Neural progenitor cell (in vitro differentiated cells): Measurements from ENCODE around the gene TCF7L2. TPM values are rescaled to one million over a fixed set of nuclear protein-coding genes. Genes with fewer than 3 reads are reported as not detected.

Experiments used
- DNase-seq: peaks from one replicate; pipeline ENCODE4 v3.0.0-alpha.2; 2016; ENCODE audit warnings: low spot score
- H2AFZ ChIP-seq: fragments of 200-600 bp; sonication (generic); replicated peaks from 2 replicates; pipeline ENCODE4 v1.6.1; 2016; ENCODE audit warnings: antibody characterized with exemption
- H3F3A ChIP-seq: fragments of 200-600 bp; sonication (generic); 2 replicates; pipeline ENCODE4 v1.6.1; 2016; ENCODE audit warnings: antibody characterized with exemption, low read depth
- H3K27ac ChIP-seq: fragments of 200-600 bp; sonication (generic); 2 replicates; pipeline ENCODE4 v1.5.1; 2016; ENCODE audit warnings: mild to moderate bottlenecking
- H3K27me3 ChIP-seq: fragments of 200-600 bp; sonication (generic); 2 replicates; pipeline ENCODE4 v1.6.1; 2016; ENCODE audit warnings: mild to moderate bottlenecking, moderate library complexity
- H3K36me3 ChIP-seq: fragments of 200-600 bp; sonication (generic); 2 replicates; pipeline ENCODE4 v1.5.1; 2016
- H3K4me1 ChIP-seq: fragments of 200-600 bp; sonication (generic); 2 replicates; pipeline ENCODE4 v1.6.1; 2016; ENCODE audit warnings: mixed run types
- H3K4me2 ChIP-seq: fragments of 200-600 bp; sonication (generic); 2 replicates; pipeline ENCODE4 v1.6.1; 2016
- H3K4me3 ChIP-seq: fragments of 200-600 bp; sonication (generic); 2 replicates; pipeline ENCODE4 v1.5.1; 2016
- H3K79me2 ChIP-seq: fragments of 200-600 bp; sonication (generic); 2 replicates; pipeline ENCODE4 v1.6.1; 2016; ENCODE audit warnings: low read depth
- H3K9ac ChIP-seq: fragments of 200-600 bp; sonication (generic); 2 replicates; pipeline ENCODE4 v1.6.1; 2016
- H3K9me3 ChIP-seq: fragments of 200-600 bp; sonication (generic); 2 replicates; pipeline ENCODE4 v1.5.1; 2016; ENCODE audit warnings: low read depth
- H4K20me1 ChIP-seq: fragments of 200-600 bp; sonication (generic); 2 replicates; pipeline ENCODE4 v1.6.1; 2016; ENCODE audit warnings: low read depth
- H3K27ac Mint-ChIP-seq: 3 replicates; pipeline ENCODE4 v1.8.0; 2021; ENCODE audit warnings: mixed read lengths
- H3K27me3 Mint-ChIP-seq: 2 replicates; pipeline ENCODE4 v1.8.0; 2022; ENCODE audit warnings: low read depth, mild to moderate bottlenecking, inconsistent platforms, moderate library complexity, mixed read lengths; ENCODE audit not compliant: insufficient read depth
- H3K36me3 Mint-ChIP-seq: 3 replicates; pipeline ENCODE4 v1.8.0; 2021; ENCODE audit warnings: mixed read lengths
- H3K4me1 Mint-ChIP-seq: 3 replicates; pipeline ENCODE4 v1.8.0; 2021; ENCODE audit warnings: mixed read lengths
- H3K4me3 Mint-ChIP-seq: 3 replicates; pipeline ENCODE4 v1.8.0; 2021; ENCODE audit warnings: mild to moderate bottlenecking, moderate library complexity, mixed read lengths
- H3K9me3 Mint-ChIP-seq: 3 replicates; pipeline ENCODE4 v1.8.0; 2020; ENCODE audit warnings: mixed read lengths
- CTCF ChIP-seq: fragments of 200-600 bp; sonication (generic); IDR thresholded peaks from 2 replicates; pipeline ENCODE4 v1.5.1; 2017; ENCODE audit warnings: antibody characterized with exemption, mild to moderate bottlenecking
- EZH2 ChIP-seq: fragments of 200-600 bp; sonication (generic); IDR thresholded peaks from 2 replicates; pipeline ENCODE4 v1.6.1; 2017; ENCODE audit warnings: antibody characterized with exemption, mild to moderate bottlenecking, moderate library complexity
- EZH2phosphoT487 ChIP-seq: fragments of 200-600 bp; sonication (generic); IDR thresholded peaks from 2 replicates; pipeline ENCODE4 v1.6.1; 2017; ENCODE audit warnings: antibody characterized with exemption
- total RNA-seq: library from RNA; depleted of rRNA; stranded (reverse); fragments of >200 nt; gene quantifications from 2 replicates; pipeline ENCODE4 v1.2.3, GENCODE V29; 2015; ENCODE audit warnings: low replicate concordance

The TCF7L2 gene
- total RNA-seq, 1 donor from 2014 or later = 12.3 TPM

- TF ChIP-seq CTCF (no peak), EZH2phosphoT487 (no peak), EZH2 (no peak)
- peaks cover 32% of the 10 kb centered on the region for H3K4me1 Mint-ChIP-seq
- peak overlapping the region; percentile 28 for H3K4me3 ChIP-seq
- H3K4me1 ChIP-seq = peaks cover 84% of the 10 kb centered on the region
- peak; percentile 49 for DNase-seq
- no peak overlapping the region for H3K4me3 Mint-ChIP-seq
- no peaks in the 10 kb centered on the region for H3K36me3 ChIP-seq
- H3K4me2 ChIP-seq = peak overlapping the region; percentile 76
- no peak overlapping the region for H3K27ac Mint-ChIP-seq
- H3K9me3 Mint-ChIP-seq = no peaks in the 10 kb centered on the region
- no peak overlapping the region for H2AFZ ChIP-seq
- H3K9me3 ChIP-seq = no peaks in the 10 kb centered on the region
- peak overlapping the region; percentile 85 for H3K27ac ChIP-seq
- peaks cover 61% of the 10 kb centered on the region for H4K20me1 ChIP-seq
- H3K27me3 ChIP-seq = no peaks in the 10 kb centered on the region
- peaks cover 100% of the 10 kb centered on the region for H3K79me2 ChIP-seq
- no peak overlapping the region for H3K9ac ChIP-seq
- H3F3A ChIP-seq = peaks cover 50% of the 10 kb centered on the region
- no peaks in the 10 kb centered on the region for H3K36me3 Mint-ChIP-seq
- no peaks in the 10 kb centered on the region for H3K27me3 Mint-ChIP-seq
These were observed 109.3 kb downstream of the TCF7L2 start for GRCh38 chr10:113059371-113059780.

GRCh38 chr10:113060201-113061053 lies 110.4 kb downstream of the TCF7L2 start:
- H3K79me2 ChIP-seq = peaks cover 100% of the 10 kb centered on the region
- no peak overlapping the region for H2AFZ ChIP-seq

GRCh38 chr10:113061054-113061430 lies 111.0 kb downstream of the TCF7L2 start:
- Histone ChIP-seq H4K20me1 (peaks cover 76% of the 10 kb centered on the region), H3K27ac (no peak overlapping the region), H3K79me2 (peaks cover 100% of the 10 kb centered on the region), H2AFZ (no peak overlapping the region), H3K4me3 (no peak overlapping the region), H3K9me3 (no peaks in the 10 kb centered on the region), H3K9ac (no peak overlapping the region), H3K4me1 (peaks cover 85% of the 10 kb centered on the region), H3K4me2 (no peak overlapping the region), H3F3A (peaks cover 49% of the 10 kb centered on the region), H3K27me3 (no peaks in the 10 kb centered on the region), H3K36me3 (no peaks in the 10 kb centered on the region)
- no peaks in the 10 kb centered on the region for H3K9me3 Mint-ChIP-seq
- DNase-seq = no peak
- no peaks in the 10 kb centered on the region for H3K36me3 Mint-ChIP-seq
- H3K4me3 Mint-ChIP-seq = no peak overlapping the region
- no peaks in the 10 kb centered on the region for H3K27me3 Mint-ChIP-seq
- H3K4me1 Mint-ChIP-seq = peaks cover 31% of the 10 kb centered on the region
- no peak overlapping the region for H3K27ac Mint-ChIP-seq
- TF ChIP-seq EZH2 (no peak), CTCF (no peak), EZH2phosphoT487 (no peak)

More at GRCh38 chr10:113060201-113061053, 110.4 kb downstream of the TCF7L2 start:
- TF ChIP-seq EZH2phosphoT487 = no peak
- TF ChIP-seq EZH2 = no peak
- no peak for TF ChIP-seq CTCF
- Histone ChIP-seq H3K9ac (no peak overlapping the region), H3K9me3 (no peaks in the 10 kb centered on the region), H3K27ac (peak overlapping the region; percentile 85), H3K4me2 (peak overlapping the region; percentile 76), H3K36me3 (no peaks in the 10 kb centered on the region), H3K27me3 (no peaks in the 10 kb centered on the region), H3K4me3 (peak overlapping the region; percentile 28), H4K20me1 (peaks cover 70% of the 10 kb centered on the region), H3F3A (peaks cover 49% of the 10 kb centered on the region), H3K4me1 (peaks cover 86% of the 10 kb centered on the region)
- H3K9me3 Mint-ChIP-seq = no peaks in the 10 kb centered on the region
- no peak overlapping the region for H3K4me3 Mint-ChIP-seq
- peaks cover 31% of the 10 kb centered on the region for H3K4me1 Mint-ChIP-seq
- H3K27ac Mint-ChIP-seq = no peak overlapping the region
- no peaks in the 10 kb centered on the region for H3K36me3 Mint-ChIP-seq
- no peak for DNase-seq
- H3K27me3 Mint-ChIP-seq = no peaks in the 10 kb centered on the region
